Measurements from ENCODE around the gene PYGL.

GRCh38 chr14:50954811-50955372 is 10.6 kb upstream of the PYGL start:
- TF ChIP-seq POLR2A (IDR thresholded peaks at IDR 0.05) (no peak), CTCF (IDR thresholded peaks at IDR 0.05) (no peak)
